Fibroblast of villous mesenchyme (primary cell): Measurements from ENCODE around the gene ERLIN1. TPM values are rescaled to one million over a fixed set of nuclear protein-coding genes. Genes with fewer than 3 reads are reported as not detected.
A peak's percentile ranks its signal among the peaks of the same experiment; 100 is the strongest.

Experiments
- DNase-seq: peaks from one replicate; pipeline ENCODE4 v3.0.0-alpha.2; 2010; ENCODE audit warnings: low read depth
- H3K4me3 ChIP-seq: 2 replicates; pipeline ENCODE4 v1.5.1; 2011; ENCODE audit warnings: low read depth, mild to moderate bottlenecking, low read length
- total RNA-seq: library from RNA; depleted of rRNA; stranded (reverse); fragments of >200 nt; gene quantifications from 2 replicates; pipeline ENCODE4 v1.2.3, GENCODE V29; 2012
- TF ChIP-seq, protein P1 (sequence below): IDR thresholded peaks from 2 replicates; pipeline ENCODE4 v1.5.1; 2012; ENCODE audit warnings: low read depth, mild to moderate bottlenecking, low read length; ENCODE audit not compliant: insufficient read depth

ERLIN1 gene
- total RNA-seq, 1 donor, result 37.1 TPM

DNA sequence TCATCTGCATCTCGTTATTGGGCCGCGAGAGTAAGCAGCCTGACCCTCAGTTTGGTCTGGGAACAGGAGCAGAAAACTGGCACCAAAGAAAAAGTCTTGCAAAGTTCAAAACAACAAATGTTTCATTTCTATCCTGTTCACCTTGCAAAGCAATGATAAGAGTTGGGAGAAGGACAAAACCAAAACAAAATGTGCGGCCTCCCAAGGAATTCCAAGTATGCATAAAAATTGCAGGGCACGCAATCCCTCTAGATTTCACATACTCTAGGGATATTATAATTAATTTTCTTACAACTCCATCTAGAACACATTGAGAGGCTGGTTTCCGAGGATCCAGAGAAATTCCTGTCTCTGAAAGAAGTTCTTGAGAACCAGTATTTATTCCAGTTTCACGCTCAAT, 23.5 kb upstream of the ERLIN1 start:
- TF ChIP-seq, protein P1, sequence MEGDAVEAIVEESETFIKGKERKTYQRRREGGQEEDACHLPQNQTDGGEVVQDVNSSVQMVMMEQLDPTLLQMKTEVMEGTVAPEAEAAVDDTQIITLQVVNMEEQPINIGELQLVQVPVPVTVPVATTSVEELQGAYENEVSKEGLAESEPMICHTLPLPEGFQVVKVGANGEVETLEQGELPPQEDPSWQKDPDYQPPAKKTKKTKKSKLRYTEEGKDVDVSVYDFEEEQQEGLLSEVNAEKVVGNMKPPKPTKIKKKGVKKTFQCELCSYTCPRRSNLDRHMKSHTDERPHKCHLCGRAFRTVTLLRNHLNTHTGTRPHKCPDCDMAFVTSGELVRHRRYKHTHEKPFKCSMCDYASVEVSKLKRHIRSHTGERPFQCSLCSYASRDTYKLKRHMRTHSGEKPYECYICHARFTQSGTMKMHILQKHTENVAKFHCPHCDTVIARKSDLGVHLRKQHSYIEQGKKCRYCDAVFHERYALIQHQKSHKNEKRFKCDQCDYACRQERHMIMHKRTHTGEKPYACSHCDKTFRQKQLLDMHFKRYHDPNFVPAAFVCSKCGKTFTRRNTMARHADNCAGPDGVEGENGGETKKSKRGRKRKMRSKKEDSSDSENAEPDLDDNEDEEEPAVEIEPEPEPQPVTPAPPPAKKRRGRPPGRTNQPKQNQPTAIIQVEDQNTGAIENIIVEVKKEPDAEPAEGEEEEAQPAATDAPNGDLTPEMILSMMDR, result no peak
- H3K4me3 ChIP-seq, result no peak overlapping the region
- DNase-seq, result peak; percentile 18

DNA sequence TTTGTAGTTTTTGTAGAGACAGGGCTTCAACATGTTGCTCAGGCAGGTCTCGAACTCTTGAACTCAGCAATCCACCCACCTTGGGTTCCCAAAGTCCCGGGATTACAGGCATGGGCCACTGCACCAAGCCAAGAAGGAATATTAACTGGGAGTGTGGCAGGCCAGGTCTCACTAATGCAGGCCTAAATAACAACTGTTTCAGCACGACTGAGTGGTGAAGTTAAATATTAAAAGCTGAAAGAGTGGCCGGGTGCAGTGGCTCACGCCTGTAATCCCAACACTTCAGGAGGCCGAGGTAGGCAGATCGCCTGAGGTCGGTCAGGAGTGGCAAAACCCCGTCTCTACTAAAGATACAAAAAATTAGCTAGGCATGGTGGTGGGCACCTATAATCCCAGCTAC, 22.4 kb upstream of the ERLIN1 start:
- H3K4me3 ChIP-seq, result no peak overlapping the region
- TF ChIP-seq, protein P1, result no peak
- DNase-seq, result no peak

DNA sequence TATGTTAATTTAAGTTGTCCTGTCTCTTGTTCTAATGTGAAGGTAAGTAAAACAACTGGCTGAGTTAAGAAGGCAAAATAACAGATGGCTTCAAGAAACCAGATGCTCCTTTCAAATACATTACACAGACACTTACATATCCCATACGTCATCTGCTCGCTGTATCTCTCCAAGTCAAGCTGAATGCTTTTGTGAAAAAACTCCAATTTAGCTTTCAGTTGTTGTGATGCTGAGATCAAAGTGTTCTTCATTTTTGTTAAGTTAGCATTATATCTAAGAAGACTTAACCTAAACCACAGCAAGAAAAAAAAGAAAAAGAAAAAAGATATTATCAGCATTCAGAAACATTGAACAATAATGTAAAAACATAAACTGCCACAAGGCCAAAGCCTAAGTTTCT, 18.5 kb upstream of the ERLIN1 start:
- TF ChIP-seq, protein P1, result no peak
- H3K4me3 ChIP-seq, result no peak overlapping the region
- no peak for DNase-seq

DNA sequence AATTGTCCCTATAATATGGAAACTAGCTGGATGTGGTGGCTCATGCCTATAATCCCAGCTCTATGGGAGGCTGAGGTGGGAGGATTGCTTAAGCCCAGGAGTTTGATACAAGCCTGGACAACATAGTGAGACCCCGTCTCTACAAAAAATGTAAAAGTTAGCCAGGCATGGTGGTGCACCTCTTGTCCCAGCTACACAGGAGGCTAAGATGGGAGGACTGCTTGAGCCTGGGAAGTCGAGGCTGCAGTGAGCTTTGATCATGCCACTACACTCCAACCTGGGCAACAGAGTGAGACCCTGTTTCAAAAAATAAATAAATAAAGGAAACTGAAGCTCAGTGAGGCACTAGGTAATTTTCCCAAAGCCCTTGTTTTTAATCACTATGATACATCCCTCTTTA, 15.7 kb upstream of the ERLIN1 start:
- no peak overlapping the region for H3K4me3 ChIP-seq
- no peak for DNase-seq
- TF ChIP-seq, protein P1, result no peak

DNA sequence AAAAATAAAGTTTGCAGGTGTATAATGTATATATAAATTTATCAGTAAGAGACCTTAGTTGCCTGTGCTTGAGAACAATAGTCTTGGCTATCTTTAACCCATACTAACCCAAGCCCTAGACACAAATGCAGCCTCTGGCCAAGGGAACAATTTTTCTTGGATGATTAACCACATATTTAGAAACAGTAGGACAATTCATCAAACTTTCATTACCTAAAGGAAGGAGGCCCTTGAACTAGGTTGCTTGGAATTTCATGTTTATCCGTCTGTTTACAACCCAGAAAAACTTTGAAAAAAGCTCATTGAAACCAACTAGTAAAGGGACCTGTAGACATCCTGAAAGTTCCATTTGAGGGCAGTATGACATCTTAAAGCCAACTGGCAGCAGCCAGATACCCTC, 8.9 kb upstream of the ERLIN1 start:
- DNase-seq, result no peak
- TF ChIP-seq, protein P1, result no peak
- no peak overlapping the region for H3K4me3 ChIP-seq

DNA sequence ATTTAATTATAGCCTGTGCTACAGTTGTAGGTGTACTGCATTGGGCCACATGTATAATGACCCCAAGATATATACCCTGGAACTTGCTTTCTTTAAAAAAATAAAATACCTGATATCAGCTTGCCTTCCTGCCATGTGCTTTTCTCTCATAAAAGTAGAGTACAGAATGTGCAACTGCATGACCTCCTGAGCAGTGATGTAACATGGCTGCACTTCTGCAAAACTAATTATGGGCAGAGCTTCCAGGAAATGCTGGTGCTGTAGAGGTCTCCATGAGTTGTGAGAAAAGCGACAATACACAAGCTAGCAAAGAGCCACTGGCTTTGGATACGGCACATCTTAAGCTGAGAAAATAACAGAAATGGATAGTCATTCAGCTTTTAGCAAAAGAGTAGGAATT, 6.5 kb upstream of the ERLIN1 start:
- TF ChIP-seq, protein P1, result no peak
- DNase-seq, result no peak
- no peak overlapping the region for H3K4me3 ChIP-seq
